ENCODE measurements around the gene TFB2M. TPM values are rescaled to one million over a fixed set of nuclear protein-coding genes. Genes with fewer than 3 reads are reported as not detected.
"Not testable (repeated sequence)": the region's sequence is repeated elsewhere in the genome, so short reads cannot be mapped to it uniquely, and the experiment has no call there.

The TFB2M gene
- polyA plus RNA-seq, 12 donors, result 5.9 to 15.7 (median 12.9) TPM; not detected in 1

DNA sequence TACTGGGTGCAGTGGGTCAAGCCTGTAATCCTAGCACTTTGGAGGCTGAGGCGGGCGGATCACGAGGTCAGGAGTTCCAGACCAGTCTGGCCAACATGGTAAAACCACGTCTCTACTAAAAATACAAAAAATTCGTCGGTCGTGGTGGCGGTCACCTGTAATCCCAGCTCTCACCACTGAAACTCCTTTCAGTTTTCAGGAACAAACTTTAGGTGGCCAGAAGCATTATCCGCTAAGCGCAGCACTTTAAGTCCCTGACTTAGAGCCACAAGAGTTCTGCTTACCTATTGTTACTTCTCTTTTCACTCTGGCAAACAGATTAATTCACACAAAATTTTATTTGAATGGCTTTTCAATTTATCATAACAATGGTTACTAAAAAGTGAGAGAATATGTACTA lies 5.2 kb downstream of the TFB2M start:
- not testable (repeated sequence) for DNase-seq

DNA sequence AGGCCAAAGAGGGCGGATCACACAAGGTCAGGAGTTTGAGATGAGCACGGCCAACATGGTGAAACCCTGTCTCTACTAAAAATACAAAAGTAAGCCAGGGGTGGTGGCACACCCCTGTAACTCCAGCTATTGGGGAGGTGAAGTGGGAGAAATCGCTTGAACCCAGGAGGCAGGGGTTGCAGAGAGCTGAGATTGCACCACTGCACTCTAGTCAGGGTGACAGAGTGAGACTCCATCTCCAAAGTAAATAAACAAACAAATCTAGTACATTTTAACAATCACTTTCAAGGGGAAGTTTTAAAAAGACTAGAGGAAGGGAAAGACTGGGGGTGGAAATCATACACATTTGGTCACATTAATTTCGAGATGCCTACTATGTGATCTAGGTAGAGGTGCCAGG lies 6.8 kb downstream of the TFB2M start:
- no peak for DNase-seq

DNA sequence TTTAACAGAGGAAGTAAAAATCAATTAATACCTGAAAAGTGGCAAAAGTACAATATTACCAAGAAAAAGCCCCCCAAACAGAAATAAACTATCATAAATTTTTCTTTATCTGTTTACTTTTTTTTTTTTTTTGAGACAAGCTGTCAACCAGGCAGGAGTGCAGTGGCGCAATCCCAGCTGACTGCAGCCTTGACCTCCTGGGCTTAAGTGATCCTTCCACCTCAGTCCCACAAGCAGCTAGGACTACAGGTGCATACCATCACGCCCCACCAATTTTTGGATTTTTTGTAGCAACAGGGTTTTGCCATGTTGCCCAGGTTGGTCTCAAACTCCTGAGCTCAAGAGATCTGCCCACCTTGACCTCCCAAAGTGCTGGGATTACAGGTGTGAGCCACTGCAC lies 8.0 kb downstream of the TFB2M start:
- no peak for DNase-seq

DNA sequence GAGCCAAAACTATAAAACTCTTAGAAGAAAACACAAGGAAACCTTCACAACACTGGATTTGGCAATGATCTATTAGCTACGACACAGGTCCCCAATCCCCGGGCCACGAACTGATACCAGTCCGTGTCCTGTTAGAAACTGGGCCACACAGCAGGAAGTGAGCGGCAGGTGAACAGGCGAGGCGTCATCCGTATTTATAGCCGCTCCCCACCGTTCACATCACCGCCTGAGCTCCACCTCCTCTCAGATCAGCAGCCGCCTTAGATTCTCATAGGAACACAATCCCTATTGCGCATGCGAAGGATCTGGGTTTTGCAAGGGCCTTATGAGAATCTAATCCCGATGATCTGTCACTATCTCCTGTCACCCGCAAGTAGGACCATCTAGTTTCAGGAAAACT lies 11.9 kb downstream of the TFB2M start:
- DNase-seq, result no peak

DNA sequence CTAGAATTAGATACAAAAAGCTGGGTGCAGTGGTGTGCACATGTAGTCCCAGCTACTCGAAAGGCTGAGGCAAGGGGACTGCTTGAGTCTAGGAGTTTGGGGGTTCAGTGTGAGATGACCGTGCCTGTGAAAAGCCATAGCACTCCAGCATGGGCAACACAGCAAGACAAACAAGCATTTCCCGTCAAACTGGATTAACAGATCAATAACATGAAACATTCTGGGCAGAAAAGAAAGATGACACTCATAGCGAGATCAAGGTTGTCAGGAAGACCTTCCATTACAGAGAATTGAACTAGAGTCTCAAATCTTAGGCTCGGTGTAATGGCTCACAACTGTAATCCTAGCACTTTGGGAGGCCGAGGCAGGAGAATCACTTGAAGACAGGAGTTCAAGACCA lies 14.0 kb downstream of the TFB2M start:
- no peak for DNase-seq

DNA sequence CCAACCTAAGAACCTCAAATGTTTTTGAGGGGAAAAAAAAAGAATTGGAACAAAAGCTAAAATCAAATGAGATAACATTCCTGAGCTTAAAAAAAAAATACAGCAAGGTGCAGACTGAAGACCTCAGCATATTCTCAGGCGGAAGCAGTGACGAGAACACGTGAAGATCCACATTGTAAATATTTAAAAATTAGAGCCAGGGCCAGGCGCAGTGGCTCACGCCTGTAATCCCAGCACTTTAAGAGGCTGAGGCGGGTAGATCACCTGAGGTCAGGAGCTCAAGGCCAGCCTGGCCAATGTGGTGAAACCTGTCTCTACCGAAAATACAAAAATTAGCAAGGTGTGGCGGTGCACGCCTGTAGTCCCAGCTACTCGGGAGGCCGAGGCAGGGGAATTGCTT lies 15.7 kb downstream of the TFB2M start:
- DNase-seq, result no peak

DNA sequence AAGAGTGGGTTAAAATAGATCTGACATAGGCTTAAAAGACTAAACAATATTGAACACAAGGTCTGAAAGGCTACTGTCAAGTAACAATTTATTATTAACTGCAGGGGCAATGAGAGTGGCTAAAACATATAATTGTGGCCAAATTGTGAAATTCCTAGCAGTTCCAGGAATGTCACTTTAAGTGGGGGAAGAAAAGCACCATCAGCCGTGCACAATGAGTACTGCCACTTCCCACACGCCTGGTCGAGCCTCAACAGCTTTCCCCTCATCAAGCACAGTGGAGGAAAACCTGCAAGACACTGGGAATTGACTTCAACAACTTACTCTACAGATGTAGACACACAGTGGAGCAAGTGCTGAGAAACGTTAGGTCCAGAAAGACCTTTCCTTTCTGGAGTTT lies 16.4 kb downstream of the TFB2M start:
- no peak for DNase-seq

DNA sequence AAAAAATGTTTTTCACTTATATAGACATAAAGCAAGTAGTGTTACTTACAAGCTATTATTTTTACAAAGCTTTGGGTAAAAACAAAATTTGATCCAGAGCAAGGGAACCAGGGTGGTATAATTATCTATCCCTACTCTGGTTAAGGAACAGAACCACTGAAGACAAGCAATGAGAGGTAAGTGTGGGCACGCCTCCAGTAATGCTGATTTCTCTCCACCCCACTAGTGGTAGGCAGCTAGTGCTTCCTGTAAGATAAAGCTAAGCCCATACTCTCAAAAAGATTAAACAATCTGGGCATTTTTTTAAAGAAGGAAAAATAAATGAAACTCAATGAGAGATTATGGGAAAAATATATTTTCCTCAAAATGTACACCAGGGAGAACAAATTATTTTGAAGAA lies 22.1 kb downstream of the TFB2M start:
- no peak for DNase-seq

DNA sequence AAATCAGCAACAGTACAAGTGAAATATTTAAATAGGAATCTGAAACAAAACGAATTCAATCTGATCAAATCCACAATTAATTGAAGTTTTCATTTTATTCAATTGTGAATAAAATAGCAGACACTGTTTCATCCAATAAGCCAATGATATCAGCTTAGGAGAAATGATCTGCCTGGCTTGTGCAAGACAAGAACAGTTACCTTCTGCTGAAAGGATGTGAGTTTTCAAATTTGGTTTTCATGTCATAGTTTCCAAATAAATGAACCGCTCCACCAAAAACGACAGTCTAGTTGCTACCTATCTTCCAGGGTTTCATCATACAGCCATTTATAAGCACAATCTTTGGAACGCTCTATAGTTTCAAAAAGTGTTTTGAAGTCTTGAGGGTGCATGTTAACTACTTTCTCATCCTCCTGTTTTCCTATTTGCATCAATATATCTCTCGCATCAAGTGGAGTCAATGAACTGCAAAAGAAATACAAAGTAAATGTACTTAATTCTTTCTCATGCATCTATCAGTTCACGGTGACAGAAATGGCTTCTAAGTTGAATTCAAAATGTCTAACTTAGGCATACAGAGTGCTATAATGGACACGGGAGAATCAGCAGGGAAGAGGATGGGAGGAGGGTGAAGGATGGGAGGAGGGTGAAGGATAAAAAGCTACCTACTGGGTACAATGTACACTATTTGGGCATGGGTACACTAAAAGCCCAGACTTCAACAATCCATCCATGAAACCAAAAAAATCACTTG lies 25.1 kb downstream of the TFB2M start:
- DNase-seq, result no peak

DNA sequence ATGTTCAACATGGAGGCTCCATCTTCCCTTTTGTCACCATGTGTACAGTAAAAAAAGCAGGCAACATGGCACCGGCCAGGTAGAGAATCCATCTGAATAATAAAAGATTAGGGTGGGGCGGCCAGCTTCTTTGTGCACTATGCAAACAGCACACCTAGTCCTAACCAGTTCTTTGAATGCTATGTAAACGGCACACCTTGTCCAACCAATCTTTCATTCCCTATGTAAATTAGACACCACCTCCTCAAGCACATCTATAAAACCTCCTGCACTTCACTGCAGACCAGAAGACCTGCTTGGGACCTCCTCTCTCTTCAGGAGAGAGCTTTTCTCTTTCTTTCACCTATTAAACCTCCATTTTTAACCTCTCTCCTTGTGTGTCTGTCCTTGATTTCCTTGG lies 28.2 kb downstream of the TFB2M start:
- no peak for DNase-seq

DNA sequence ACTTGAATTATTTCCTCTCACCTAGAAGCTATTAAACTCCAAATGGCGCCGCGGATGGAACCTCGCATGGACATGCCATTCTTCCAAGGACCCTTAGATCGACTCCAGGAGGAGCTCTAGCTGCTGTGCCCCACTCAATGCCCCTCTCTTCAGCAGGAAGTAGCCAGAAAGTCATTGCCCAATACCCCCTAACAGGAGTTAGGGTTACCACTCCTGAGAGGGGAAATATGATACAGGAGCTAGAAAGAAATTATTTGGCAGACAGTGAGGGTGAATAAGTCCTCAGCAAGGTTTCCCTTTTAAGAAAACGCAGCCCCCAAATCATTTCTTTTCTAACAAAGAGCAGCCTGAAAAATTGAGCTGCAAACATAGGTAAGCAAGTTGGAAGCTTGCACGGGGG lies 28.6 kb downstream of the TFB2M start:
- no peak for DNase-seq

DNA sequence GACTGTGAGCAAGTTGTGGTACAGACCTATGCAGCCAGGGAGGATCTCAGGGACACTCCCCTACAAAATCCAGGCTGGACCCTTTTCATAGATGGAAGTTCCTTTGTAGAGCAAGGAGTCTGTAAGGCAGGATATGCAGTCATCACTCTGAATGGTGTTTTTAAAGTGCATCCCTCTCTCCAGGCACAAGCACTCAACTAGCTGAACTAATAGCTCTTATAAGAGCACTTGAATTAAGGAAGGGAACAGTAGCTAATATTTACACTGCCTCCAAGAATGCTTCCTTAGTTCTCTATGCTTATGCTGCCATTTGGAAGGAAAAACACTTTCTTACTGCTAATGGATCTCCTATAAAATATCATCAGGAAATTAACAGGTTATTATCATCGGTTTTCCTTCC lies 31.9 kb downstream of the TFB2M start:
- no peak for DNase-seq

DNA sequence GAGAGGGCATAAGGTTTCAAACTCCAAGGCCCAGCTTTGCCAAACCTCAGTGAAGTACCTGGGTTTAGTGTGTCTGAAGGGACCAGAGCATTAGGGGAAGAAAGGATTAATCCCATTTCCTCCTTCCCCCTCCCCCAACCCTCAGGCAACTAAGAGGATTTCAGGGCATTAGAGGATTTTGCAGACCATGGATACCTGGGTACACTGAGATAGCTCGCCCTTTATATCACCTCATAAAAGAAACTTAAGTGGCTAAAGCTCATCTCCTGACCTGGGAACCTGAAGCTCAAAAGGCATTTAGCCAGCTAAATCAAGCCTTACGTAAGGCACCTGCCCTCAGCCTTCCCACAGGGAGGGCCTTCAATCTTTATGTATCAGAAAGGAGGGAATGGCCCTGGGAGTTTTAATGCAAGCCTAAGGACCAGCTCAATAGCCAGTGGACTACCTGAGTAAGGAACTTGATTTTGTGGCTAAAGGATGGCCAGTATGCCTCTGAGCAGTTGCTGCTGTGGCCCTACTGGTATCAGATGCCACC lies 32.6 kb downstream of the TFB2M start:
- no peak for DNase-seq

DNA sequence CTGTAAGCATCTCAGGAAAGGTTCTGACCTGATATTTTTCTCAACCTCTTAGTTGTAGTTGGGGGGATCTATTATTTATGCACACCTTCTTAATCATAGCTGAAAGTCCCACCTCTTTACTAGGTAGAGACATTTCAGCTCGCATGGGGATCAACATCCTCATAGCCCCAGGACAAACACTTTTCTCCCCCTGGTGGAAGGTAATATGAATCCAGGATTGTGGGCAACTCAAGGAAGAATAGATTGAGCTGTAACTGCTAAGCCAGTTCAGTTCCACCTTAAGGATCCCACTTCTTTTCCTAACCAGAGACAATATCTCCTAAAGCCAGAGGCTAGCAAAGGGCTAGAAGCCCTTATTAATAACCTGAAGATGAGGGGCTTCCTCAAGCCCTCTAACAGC lies 33.5 kb downstream of the TFB2M start:
- no peak for DNase-seq

DNA sequence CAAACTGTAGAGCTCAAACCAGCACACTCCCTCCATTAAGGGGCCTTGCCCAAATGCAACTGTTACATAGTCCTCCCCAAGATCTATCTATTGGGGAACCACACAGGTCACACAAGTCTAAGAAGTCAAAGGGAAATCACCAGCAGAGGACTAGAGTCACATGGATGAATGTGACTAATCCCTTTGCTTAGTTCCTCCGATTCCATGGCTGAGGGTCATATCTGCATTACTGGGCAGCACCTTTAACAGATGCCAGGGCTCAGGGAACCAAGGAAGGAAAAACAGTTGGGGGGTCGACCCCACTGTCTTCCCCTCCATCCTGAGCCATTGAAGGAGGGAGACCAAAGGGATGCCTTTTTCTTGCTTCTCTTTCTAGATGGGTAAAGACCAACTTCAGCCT lies 35.6 kb downstream of the TFB2M start:
- no peak for DNase-seq

DNA sequence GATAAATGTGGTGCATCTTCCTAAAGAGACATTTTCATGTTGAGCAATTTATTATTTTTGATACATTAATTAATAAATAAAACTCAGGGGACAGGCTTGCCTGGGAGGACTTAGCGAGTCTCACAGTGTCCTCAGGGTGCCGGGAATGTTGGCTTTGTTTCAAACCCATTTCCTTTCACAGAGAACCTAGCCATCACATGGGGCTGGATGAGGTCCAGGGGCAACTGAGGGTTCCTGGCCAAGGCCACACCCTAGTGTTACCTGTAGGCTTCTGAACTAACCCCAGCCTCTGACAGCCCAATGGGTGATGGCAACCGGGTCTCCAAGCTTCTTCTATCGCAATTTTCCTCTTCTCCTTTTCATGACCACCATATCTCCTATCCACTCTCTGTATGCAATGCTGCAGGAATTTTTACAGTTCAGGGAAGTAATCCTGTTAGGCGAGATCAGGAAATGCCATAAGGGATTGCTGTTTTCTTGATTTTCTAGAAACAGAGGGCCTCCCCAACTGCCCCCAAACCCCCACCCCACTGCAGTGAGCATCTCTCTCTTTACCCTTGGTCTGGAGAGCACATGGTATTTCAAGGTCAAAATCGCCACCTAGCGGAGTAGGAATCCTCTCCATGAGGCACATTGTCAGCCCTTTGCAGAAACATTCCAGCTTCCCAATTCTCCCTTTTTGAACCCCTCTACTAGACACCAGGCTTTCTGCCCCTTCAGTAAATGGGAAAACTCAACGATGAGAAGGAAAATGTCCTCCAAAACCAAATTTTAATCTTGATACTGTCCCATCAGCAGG lies 36.9 kb downstream of the TFB2M start:
- DNase-seq, result no peak

DNA sequence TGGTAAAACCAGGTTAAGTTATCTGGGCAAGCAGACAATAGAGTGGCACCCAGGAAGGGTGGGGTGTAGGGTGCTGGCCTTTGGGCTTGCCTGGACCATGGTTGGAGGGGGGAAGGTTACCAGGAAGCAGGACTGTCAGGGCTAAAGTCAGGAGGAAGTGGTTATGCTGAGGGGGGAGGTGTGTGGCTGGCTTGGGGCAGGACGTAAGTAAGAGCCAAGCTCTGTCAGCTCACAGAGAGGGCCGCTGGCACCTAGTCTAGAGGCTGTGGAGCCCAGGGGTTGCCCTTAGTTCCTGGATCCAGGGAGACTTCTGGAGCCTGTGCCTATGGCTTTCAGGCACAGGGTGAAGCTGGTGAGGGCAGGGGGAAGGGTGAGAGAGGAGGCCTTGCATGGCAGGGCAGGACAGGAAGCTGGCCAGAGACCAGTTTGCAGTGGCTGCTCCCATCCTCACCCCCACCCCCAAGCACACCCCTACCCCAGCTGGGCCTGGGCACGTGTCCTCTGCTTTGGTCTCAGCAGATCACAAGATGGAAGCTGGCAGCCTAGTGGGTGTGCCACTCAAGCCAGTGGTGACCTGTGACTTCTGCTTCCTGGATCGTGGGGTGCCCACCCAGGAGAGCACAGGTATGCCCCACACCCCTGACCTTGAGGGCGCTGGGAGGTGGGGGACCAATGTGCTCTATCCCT lies 38.5 kb downstream of the TFB2M start:
- no peak for DNase-seq

DNA sequence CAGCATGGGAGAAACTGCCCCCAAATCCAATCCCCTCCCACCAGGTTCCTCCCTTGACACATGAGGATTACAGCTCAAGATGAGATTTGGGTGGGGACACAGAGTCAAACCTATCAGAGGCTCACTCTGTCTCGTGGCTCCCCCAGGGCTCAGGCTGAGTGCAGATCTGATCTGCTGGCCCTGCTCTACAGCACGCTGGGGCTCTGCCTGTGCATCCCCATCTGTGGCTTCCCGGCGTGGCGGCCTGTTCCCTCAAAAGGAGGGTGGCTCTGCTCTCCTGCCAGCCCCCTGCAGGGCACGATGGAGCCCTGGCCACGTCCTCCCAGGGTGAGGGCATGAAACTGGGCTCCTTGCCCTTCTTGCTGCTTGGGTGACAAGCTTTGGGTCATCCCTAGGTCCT lies 39.1 kb downstream of the TFB2M start:
- DNase-seq, result no peak

DNA sequence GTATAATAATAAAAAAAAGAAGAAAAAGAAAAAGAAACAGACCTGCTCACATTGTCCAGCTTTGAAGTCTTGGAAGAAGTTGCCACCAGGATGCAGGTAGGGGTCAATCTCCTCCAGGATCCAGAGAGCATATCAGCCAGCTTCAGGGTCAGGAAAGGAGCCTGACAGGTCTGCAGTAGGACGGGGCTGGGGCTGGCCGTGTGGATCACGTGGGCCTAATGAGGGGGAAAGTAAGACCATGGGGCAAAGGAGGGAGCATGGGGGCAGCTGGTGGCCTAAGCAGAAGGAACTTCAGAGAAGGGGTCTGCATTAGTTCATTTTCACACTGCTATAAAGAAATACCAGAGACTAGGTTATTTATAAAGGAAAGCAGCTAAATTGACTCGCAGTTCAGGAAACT lies 39.7 kb downstream of the TFB2M start:
- DNase-seq, result no peak

DNA sequence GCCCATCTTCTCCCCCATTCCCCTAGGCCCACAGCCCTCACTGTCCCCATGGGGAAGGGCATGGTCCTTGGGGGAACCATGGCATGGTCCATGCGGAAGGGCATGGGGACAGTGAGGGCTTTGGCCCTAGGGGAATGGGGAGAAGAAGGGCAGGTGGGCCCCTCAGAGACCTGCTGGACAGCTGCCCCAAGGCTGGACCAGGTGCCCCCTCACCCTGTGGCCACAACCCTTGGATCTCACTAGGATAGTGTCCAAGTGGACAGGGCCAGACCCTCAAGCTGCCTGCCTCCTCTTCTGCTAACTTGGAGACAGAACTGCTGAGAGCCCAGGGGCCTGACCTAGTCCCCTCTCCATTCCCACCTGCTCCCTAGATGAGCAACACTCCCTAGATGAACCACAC lies 46.5 kb downstream of the TFB2M start:
- DNase-seq, result no peak

DNA sequence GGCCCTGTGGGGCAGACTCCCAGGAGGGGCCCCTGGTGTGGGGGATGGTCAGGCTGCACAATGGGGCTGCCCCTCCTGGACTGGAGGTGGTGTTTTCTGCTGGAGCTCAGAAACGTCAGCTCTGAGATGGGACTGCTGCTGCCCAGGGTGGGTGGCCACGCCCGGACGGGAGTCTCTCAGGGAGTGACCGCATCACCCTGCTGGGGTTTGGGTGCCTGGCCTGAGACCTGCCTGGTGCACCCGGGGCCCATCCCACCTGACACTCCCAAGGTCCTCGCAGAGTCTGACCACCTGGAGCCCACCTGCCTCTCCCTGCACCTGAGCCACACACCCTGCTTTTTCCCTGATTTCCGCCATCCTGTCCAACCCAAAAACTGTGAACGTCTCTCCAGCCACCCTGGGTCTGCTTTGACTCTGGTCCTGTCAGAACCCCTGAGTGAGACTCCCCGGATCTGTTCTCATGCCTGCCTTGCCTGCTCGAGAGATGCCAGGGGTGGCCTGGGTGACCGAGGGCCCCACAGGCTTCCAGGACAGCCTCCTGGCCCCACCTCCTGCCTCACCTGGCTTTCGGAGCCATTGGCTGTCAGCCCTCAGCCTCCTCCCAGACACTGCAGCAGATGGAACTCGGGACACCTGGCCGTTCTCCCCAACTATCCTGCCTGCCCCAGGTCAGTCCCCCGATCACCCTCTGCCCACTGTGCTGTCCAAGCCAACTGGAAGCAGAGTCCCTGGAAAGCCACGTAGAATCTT lies 47.4 kb downstream of the TFB2M start:
- no peak for DNase-seq

DNA sequence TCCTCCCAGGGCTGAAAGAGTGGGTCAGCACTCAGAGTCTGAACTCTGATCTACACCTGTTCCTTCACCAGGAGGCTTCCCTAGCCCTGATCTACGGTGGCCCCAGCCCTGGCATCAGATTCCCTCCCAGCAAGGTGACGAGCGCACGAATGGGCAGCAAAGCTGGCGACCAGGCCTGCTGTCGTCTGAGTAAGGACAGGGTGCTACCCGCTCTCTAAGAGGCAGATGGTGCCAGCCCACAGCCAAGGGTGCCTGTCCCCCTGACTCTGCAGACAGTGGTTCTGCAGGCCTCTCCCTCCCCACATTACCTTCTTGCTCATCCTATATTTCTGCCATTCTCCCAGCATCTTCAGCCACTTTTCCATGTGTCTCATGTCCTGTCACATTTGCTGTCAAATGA lies 48.7 kb downstream of the TFB2M start:
- DNase-seq, result no peak

Data from muscle of arm (tissue), 12 donors.